Panc1 (cell line): ENCODE results near the gene TTC28. TPM values are rescaled to one million over a fixed set of nuclear protein-coding genes. Genes with fewer than 3 reads are reported as not detected.
"Not testable (repeated sequence)": the region's sequence is repeated elsewhere in the genome, so short reads cannot be mapped to it uniquely, and the experiment has no call there.

Experiments used
- ATAC-seq: fragments of 200-7000 bp; cut with Tn5 transposase; 2 replicates; pipeline ENCODE4 v1.9.1; 2020; ENCODE audit warnings: mild to moderate bottlenecking, moderate library complexity
- BruUV-seq: library from RNA; stranded (reverse); fragments of 400-500 nt; replicated peaks from 2 replicates; lab custom pipeline; 2021; lab: Mats Ljungman, UMichigan
- CTCF ChIA-PET: fragments of 300-600 bp; sonication (Branson Sonifier 250); formaldehyde crosslinking; loops from one replicate; lab custom pipeline; 2022; ENCODE audit warnings: antibody characterized with exemption; lab: Charles Lee
- POLR2A ChIA-PET: fragments of 300-600 bp; sonication (Branson Sonifier 250); formaldehyde crosslinking; loops from one replicate; lab custom pipeline; 2022; ENCODE audit warnings: antibody characterized with exemption; lab: Charles Lee
- DNase-seq: peaks from one replicate; pipeline ENCODE4 v3.0.0-alpha.2; 2010; ENCODE audit warnings: low read depth, low spot score
- H3K27ac ChIP-seq: 2 replicates; pipeline ENCODE4 v1.5.1; 2011; ENCODE audit warnings: mild to moderate bottlenecking, low read length, inconsistent platforms
- H3K27me3 ChIP-seq: fragments of 200-500 bp; sonication (Bioruptor generic); 2 replicates; pipeline ENCODE4 v1.6.0; 2014; ENCODE audit warnings: low read length, inconsistent platforms; ENCODE audit not compliant: control insufficient read depth, insufficient read depth
- H3K36me3 ChIP-seq: fragments of 200-500 bp; sonication (Bioruptor generic); 2 replicates; pipeline ENCODE4 v1.5.1; 2014; ENCODE audit warnings: inconsistent platforms, mild to moderate bottlenecking, low read length, moderate library complexity; ENCODE audit not compliant: control insufficient read depth, insufficient read depth
- H3K4me1 ChIP-seq: 2 replicates; pipeline ENCODE4 v1.5.1; 2011; ENCODE audit warnings: inconsistent platforms, mild to moderate bottlenecking, low read length, moderate library complexity; ENCODE audit not compliant: control insufficient read depth, insufficient read depth
- H3K4me3 ChIP-seq, 2 experiments: 2 replicates each; pipeline ENCODE4 v1.5.1; 2011 to 2012; ENCODE audit warnings: low read depth in 2 of 2, low read length in 2 of 2, mild to moderate bottlenecking in 2 of 2, inconsistent platforms in 1 of 2, moderate library complexity in 1 of 2
- H3K9me3 ChIP-seq: fragments of 200-500 bp; sonication (Bioruptor generic); 2 replicates; pipeline ENCODE4 v1.5.1; 2014; ENCODE audit warnings: low read depth, mild to moderate bottlenecking, inconsistent platforms, low read length, moderate library complexity; ENCODE audit not compliant: control insufficient read depth, insufficient read depth
- CTCF ChIP-seq: fragments of 450-650 bp; IDR thresholded peaks from 2 replicates; pipeline ENCODE4 v1.5.1; 2017; ENCODE audit warnings: mild to moderate bottlenecking
- POLR2AphosphoS5 ChIP-seq: IDR thresholded peaks from 2 replicates; pipeline ENCODE4 v1.6.1; 2012; ENCODE audit warnings: mild to moderate bottlenecking, low read depth, low read length, moderate library complexity
- REST ChIP-seq, 2 experiments: IDR thresholded peaks; 2 replicates each; pipeline ENCODE4 v1.6.1; 2011 to 2012; ENCODE audit warnings: low read depth in 2 of 2, control low read depth in 1 of 2, low read length in 1 of 2, mild to moderate bottlenecking in 1 of 2, moderate library complexity in 1 of 2; ENCODE audit not compliant: insufficient read depth in 1 of 2
- SIN3A ChIP-seq: IDR thresholded peaks from 2 replicates; pipeline ENCODE4 v1.6.1; 2012; ENCODE audit warnings: low read depth, mild to moderate bottlenecking, low read length, moderate library complexity, borderline replicate concordance; ENCODE audit not compliant: insufficient read depth
- TCF7L2 ChIP-seq: IDR thresholded peaks from 2 replicates; pipeline ENCODE4 v1.6.1; 2011; ENCODE audit warnings: mild to moderate bottlenecking, low read depth, low read length, inconsistent platforms
- in situ Hi-C: cut with HindIII; loops from 2 replicates; pipeline ENCODE4 v1.10.0; 2016; ENCODE audit warnings: low sequenced_read_pairs, low pct_unique_long_range_greater_than_20kb
- intact Hi-C: fragments of 100-400 bp; cut with micrococcal nuclease; formaldehyde crosslinking; loops from one replicate; pipeline ENCODE4 v1.10.0; 2022; ENCODE audit not compliant: unreplicated experiment
- total RNA-seq: library from RNA; stranded (reverse); gene quantifications from one replicate; pipeline ENCODE4 v1.2.1, GENCODE V29; 2021; ENCODE audit not compliant: unreplicated experiment

Gene TTC28
- total RNA-seq, 1 experiment from 2014 or later: 24.8 TPM

GRCh38 chr22:28217277-28217676 lies 462.4 kb downstream of the TTC28 start:
- intact Hi-C loops: no loop called here
- Histone ChIP-seq H3K4me3 (no peak overlapping the region), H3K9me3 (no peaks in the 10 kb centered on the region), H3K27me3 (no peaks in the 10 kb centered on the region), H3K4me1 (no peaks in the 10 kb centered on the region), H3K27ac (no peak overlapping the region), H3K36me3 (no peaks in the 10 kb centered on the region)
- in situ Hi-C loops: no loop called here
- DNase-seq: no peak
- POLR2A ChIA-PET: no interaction called here
- TF ChIP-seq TCF7L2: no peak
- no peak for TF ChIP-seq POLR2AphosphoS5
- TF ChIP-seq SIN3A: no peak
- no peak for TF ChIP-seq REST (IDR thresholded peaks at IDR 0.05; ENCODE audit: insufficient read depth in 1 of 2, low read depth in 2 of 2, low read length in 1 of 2)
- TF ChIP-seq CTCF: no peak
- CTCF ChIA-PET: no interaction called here
- ATAC-seq: no peak
- BruUV-seq: no TSS peak

- in situ Hi-C loops, H3K4me3 ChIP-seq, BruUV-seq, H3K36me3 ChIP-seq, H3K4me1 ChIP-seq, POLR2A ChIA-PET, H3K9me3 ChIP-seq, intact Hi-C loops, H3K27me3 ChIP-seq, H3K27ac ChIP-seq, ATAC-seq, CTCF ChIA-PET, DNase-seq: not testable (repeated sequence)
These were observed 464.9 kb downstream of the TTC28 start for GRCh38 chr22:28214750-28215149.

- DNase-seq, POLR2A ChIA-PET, CTCF ChIA-PET, H3K9me3 ChIP-seq, BruUV-seq, in situ Hi-C loops, H3K4me3 ChIP-seq, H3K4me1 ChIP-seq, intact Hi-C loops, ATAC-seq, H3K27me3 ChIP-seq, H3K27ac ChIP-seq, H3K36me3 ChIP-seq: not testable (repeated sequence)
These were observed 470.2 kb downstream of the TTC28 start for GRCh38 chr22:28209457-28209856.
